ENCODE results near the gene ZNF841. TPM values are rescaled to one million over a fixed set of nuclear protein-coding genes. Genes with fewer than 3 reads are reported as not detected.

ZNF841 gene
- total and polyA plus RNA-seq, 2 of the 13 experiments (the other 11 are each of a cell fraction or from before 2014, with no cell fraction given) = 6.2 to 14.2 TPM

GRCh38 chr19:52139252-52140031 lies 43.9 kb upstream of the ZNF841 start, which contains the start of gene ZNF616 (continued):
- TF ChIP-seq GPBP1L1 (CRISPR knock-in tag; IDR thresholded peaks at IDR 0.05) (no peak), PHF21A (CRISPR knock-in tag; IDR thresholded peaks at IDR 0.05) (peak; percentile 67), ZSCAN22 (CRISPR knock-in tag; IDR thresholded peaks at IDR 0.05) (0 out of 2 replicates have a peak, but pooled peaks have one; percentile 39), HES4 (CRISPR knock-in tag; IDR thresholded peaks at IDR 0.05; ENCODE audit: borderline replicate concordance) (no peak), BRF2 (CRISPR knock-in tag; IDR thresholded peaks at IDR 0.05) (no peak), KIAA2018 (CRISPR knock-in tag; IDR thresholded peaks at IDR 0.05; ENCODE audit: borderline replicate concordance) (no peak), LRRFIP1 (CRISPR knock-in tag; conservative IDR thresholded peaks at IDR 0.05) (no peak), DR1 (CRISPR knock-in tag; IDR thresholded peaks at IDR 0.05) (peak; percentile 30; the same call in 1 of the 2 replicates), ZNF607 (CRISPR knock-in tag; IDR thresholded peaks at IDR 0.05; ENCODE audit: borderline replicate concordance) (no peak), GATAD2A (CRISPR knock-in tag; IDR thresholded peaks at IDR 0.05) (0 out of 2 replicates have a peak, but pooled peaks have one; percentile 32), SMAD9 (CRISPR knock-in tag; IDR thresholded peaks at IDR 0.05) (no peak), CEBPG (CRISPR knock-in tag; IDR thresholded peaks at IDR 0.05) (peak; percentile 64)

Measured in HepG2 (cell line).